Measurements from ENCODE around the gene PAEP.

The PAEP gene

GRCh38 chr9:135551456-135551855 is 10.1 kb upstream of the PAEP start:
- no peak for DNase-seq

GRCh38 chr9:135552021-135552697 is 9.4 kb upstream of the PAEP start:
- DNase-seq: no peak

- peak; percentile 12 for DNase-seq
These were observed 8.8 kb upstream of the PAEP start for GRCh38 chr9:135552698-135553171.

- no peak for DNase-seq
These were observed 6.8 kb upstream of the PAEP start for GRCh38 chr9:135554718-135555117.

GRCh38 chr9:135555203-135555602 is 6.4 kb upstream of the PAEP start:
- DNase-seq: no peak

GRCh38 chr9:135555910-135556309 is 5.6 kb upstream of the PAEP start:
- DNase-seq: no peak

GRCh38 chr9:135559606-135560005 is 1.9 kb upstream of the PAEP start:
- DNase-seq: no peak

GRCh38 chr9:135562235-135562745 is 734 bp downstream of the PAEP start:
- no peak for DNase-seq

- no peak for DNase-seq
These were observed 1.5 kb downstream of the PAEP start for GRCh38 chr9:135563039-135563476.

- DNase-seq: no peak
These were observed 2.3 kb downstream of the PAEP start for GRCh38 chr9:135563858-135564257.

- no peak for DNase-seq
These were observed 3.6 kb downstream of the PAEP start for GRCh38 chr9:135565141-135565628.

- DNase-seq: no peak
These were observed 4.1 kb downstream of the PAEP start for GRCh38 chr9:135565636-135566035.

GRCh38 chr9:135566552-135566951 is 5.0 kb downstream of the PAEP start:
- no peak for DNase-seq

GRCh38 chr9:135567311-135567710 is 5.8 kb downstream of the PAEP start:
- DNase-seq: no peak

GRCh38 chr9:135568026-135568425 is 6.5 kb downstream of the PAEP start:
- no peak for DNase-seq

- DNase-seq: no peak
These were observed 8.9 kb downstream of the PAEP start for GRCh38 chr9:135570456-135570855.

- DNase-seq: no peak
These were observed 10.7 kb downstream of the PAEP start for GRCh38 chr9:135572233-135572632.

- DNase-seq: no peak
These were observed 11.6 kb downstream of the PAEP start for GRCh38 chr9:135573124-135573523.

- DNase-seq: no peak
These were observed 12.8 kb downstream of the PAEP start for GRCh38 chr9:135574331-135574730.

- DNase-seq: no peak
These were observed 13.4 kb downstream of the PAEP start for GRCh38 chr9:135574943-135575342.

- no peak for DNase-seq
These were observed 14.6 kb downstream of the PAEP start for GRCh38 chr9:135575995-135576631.

- no peak for DNase-seq
These were observed 15.7 kb downstream of the PAEP start for GRCh38 chr9:135577256-135577655.

- DNase-seq: no peak
These were observed 17.8 kb downstream of the PAEP start for GRCh38 chr9:135579356-135579755.
